Left ventricle myocardium inferior (tissue), 1 donor: ENCODE results near the gene ACTBL2. TPM values are rescaled to one million over a fixed set of nuclear protein-coding genes. Genes with fewer than 3 reads are reported as not detected.

Experiments
- DNase-seq: peaks from one replicate; pipeline ENCODE4 v3.0.0-alpha.2; 2020
- H3K27ac ChIP-seq: fragments of 200-600 bp; replicated peaks from 2 replicates; pipeline ENCODE4 v1.8.0; 2021
- H3K27me3 ChIP-seq: fragments of 200-600 bp; 2 replicates; pipeline ENCODE4 v1.8.0; 2021; ENCODE audit warnings: low read depth
- H3K36me3 ChIP-seq: fragments of 200-600 bp; 2 replicates; pipeline ENCODE4 v1.8.0; 2021
- H3K4me1 ChIP-seq: fragments of 200-600 bp; 2 replicates; pipeline ENCODE4 v1.8.0; 2021
- H3K4me3 ChIP-seq: fragments of 200-600 bp; 2 replicates; pipeline ENCODE4 v1.8.0; 2021; ENCODE audit warnings: mild to moderate bottlenecking, moderate library complexity
- H3K9me3 ChIP-seq: fragments of 200-600 bp; replicated peaks from 2 replicates; pipeline ENCODE4 v1.8.0; 2021
- CTCF ChIP-seq: fragments of 200-600 bp; IDR thresholded peaks from 2 replicates; pipeline ENCODE4 v1.8.0; 2021; ENCODE audit warnings: antibody characterized with exemption, mild to moderate bottlenecking, borderline replicate concordance
- intact Hi-C: fragments of 100-400 bp; cut with micrococcal nuclease; formaldehyde crosslinking; loops from one replicate; pipeline ENCODE4 v1.11.0; 2022
- total RNA-seq: library from RNA; stranded (reverse); fragmentation: NEBNext Ultra II Directional; extraction: Animal tissue kit (Norgen Biotek cat#: 25700); gene quantifications from one replicate; pipeline ENCODE4 v1.2.1, GENCODE V29; 2021
- donor health status: DM: no; HTN: yes; CAD: no; lungs with severe emphysema.

ACTBL2 gene
- total RNA-seq, 1 donor from 2014 or later: not detected

- Histone ChIP-seq H3K27ac (no peak overlapping the region), H3K36me3 (no peaks in the 10 kb centered on the region), H3K4me1 (peaks cover 24% of the 10 kb centered on the region), H3K9me3 (no peaks in the 10 kb centered on the region), H3K27me3 (no peaks in the 10 kb centered on the region), H3K4me3 (no peak overlapping the region)
- DNase-seq: no peak
- no peak for TF ChIP-seq CTCF
- intact Hi-C loops: loop anchor here (10.0 kb wide), 2 partner anchors 197 to 283 kb away; no protein-coding TSS in a partner anchor
Observed at GRCh38 chr5:57491369-57491965, 8.9 kb upstream of the ACTBL2 start.

DNA sequence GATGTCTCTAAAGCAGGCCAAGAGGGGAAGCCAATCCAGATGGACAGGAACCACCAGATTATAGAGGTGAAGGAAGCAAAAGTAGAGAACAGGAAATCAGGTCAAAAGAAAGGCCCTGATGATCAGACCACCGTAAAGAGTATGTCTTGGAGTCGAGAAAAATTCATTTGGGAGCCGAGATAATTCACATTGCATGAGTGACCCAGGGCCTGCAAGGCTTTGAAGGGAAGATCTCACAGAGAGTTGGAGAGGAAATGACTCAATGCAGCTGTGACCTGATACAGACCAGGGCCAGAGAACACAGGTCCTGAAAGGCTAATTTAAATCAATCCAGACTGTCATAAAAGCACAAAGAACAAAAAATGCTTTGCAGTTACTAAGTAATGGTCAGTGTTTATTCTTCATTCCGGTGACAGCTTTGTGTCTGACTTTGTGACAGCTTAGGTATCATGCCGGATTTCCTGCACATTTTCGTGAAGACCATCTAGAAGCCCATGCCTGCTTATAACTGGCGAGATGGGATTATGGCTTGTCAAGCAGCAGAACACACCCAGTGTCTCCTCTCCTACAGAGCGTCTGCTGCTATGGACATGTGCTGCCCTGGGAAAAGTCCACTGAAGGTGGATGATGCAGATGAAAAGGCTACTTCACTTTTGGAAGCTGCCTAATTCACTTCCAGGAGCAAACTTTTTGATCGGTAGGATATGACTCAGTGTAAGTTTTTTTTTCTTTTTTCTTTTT is 5.8 kb upstream of the ACTBL2 start:
- Histone ChIP-seq H3K27ac (no peak overlapping the region), H3K4me3 (no peak overlapping the region), H3K36me3 (no peaks in the 10 kb centered on the region), H3K4me1 (peaks cover 9% of the 10 kb centered on the region), H3K27me3 (no peaks in the 10 kb centered on the region), H3K9me3 (no peaks in the 10 kb centered on the region)
- TF ChIP-seq CTCF: no peak
- no peak for DNase-seq
- intact Hi-C loops: no loop called here

- Histone ChIP-seq H3K4me1 (peaks cover 9% of the 10 kb centered on the region), H3K4me3 (no peak overlapping the region), H3K9me3 (no peaks in the 10 kb centered on the region), H3K27me3 (no peaks in the 10 kb centered on the region), H3K36me3 (no peaks in the 10 kb centered on the region), H3K27ac (no peak overlapping the region)
- TF ChIP-seq CTCF: no peak
- no peak for DNase-seq
- intact Hi-C loops: no loop called here
Observed at GRCh38 chr5:57486027-57486602, 3.5 kb upstream of the ACTBL2 start.

DNA sequence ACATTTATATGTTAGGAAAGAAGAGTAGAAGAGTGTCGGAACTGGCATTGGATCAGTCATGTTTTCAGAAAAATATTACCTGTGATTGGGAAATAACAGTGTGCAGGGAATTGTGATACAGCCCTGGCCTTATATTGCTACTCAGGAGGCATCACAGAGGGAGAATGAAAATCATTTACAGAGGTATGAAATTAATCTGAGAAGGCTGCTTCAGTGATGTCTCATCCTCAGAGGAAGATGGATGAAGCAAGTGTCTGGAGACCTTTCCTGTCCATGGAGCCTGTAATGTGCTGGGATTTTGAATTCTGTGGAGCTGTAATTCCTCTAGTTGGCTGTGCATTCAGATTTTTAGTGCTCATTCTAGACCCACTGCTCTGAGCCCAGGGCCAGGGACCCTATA is 3.8 kb downstream of the ACTBL2 start:
- intact Hi-C loops: no loop called here
- no peak overlapping the region for H3K27ac ChIP-seq
- no peak for DNase-seq
- no peak overlapping the region for H3K4me3 ChIP-seq
- no peaks in the 10 kb centered on the region for H3K36me3 ChIP-seq
- no peaks in the 10 kb centered on the region for H3K4me1 ChIP-seq
- H3K9me3 ChIP-seq: no peaks in the 10 kb centered on the region
- TF ChIP-seq CTCF: no peak
- H3K27me3 ChIP-seq: no peaks in the 10 kb centered on the region

- no peak for TF ChIP-seq CTCF
- no peaks in the 10 kb centered on the region for H3K4me1 ChIP-seq
- H3K9me3 ChIP-seq: no peaks in the 10 kb centered on the region
- intact Hi-C loops: no loop called here
- no peaks in the 10 kb centered on the region for H3K36me3 ChIP-seq
- H3K27me3 ChIP-seq: no peaks in the 10 kb centered on the region
- DNase-seq: no peak
- H3K27ac ChIP-seq: no peak overlapping the region
- H3K4me3 ChIP-seq: no peak overlapping the region
Observed at GRCh38 chr5:57476601-57477056, 6.0 kb downstream of the ACTBL2 start.
